Activated CD8-positive, alpha-beta memory T cell treated with anti-CD3 and anti-CD28 coated beads for 48 hours (primary cell): Measurements from ENCODE around the gene KIR2DL3.

Experiments
- DNase-seq, 3 experiments: peaks; one replicate each; pipeline ENCODE4 v3.0.0-alpha.2; 2020; ENCODE audit warnings: low read depth in 2 of 3, low spot score in 2 of 3

The KIR2DL3 gene

DNA sequence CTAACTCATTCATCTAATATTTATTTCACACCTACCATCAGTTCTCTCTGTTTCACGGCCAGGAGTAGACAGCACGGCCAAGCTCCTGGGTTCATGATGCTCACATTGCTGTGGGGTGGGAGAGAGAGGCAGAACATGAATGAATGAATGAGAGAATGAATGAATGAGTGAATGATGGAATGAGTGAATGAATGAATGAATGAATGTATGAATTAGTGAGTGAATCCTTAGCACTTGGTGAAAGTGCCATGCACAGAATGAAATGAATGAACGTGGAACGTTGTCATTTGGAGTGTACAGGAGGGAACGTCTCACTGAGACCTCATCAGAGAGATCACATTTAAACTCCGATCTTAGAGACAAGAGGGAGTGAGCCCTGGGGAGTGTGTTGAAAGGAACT, 53.2 kb downstream of the KIR2DL3 start:
- DNase-seq, result no peak

DNA sequence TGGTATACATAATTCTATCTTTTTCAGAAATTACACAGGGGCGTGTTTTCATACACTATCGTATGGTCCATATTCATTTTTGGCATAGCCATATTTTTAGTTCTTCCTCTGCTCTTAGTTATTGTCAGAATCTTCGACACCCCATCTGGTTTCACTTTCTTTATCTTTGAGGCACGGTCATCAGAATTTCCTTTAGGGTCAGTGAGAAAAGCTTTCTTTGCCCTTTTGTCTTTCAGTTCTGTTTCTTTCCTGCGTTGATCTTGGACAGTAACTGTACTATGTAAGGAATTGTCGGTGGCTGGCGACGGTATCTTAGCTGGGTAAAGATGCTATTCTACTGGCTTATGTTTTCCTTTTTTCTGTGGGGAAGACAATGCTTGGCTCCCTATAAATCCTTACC, 54.5 kb downstream of the KIR2DL3 start:
- no peak for DNase-seq

DNA sequence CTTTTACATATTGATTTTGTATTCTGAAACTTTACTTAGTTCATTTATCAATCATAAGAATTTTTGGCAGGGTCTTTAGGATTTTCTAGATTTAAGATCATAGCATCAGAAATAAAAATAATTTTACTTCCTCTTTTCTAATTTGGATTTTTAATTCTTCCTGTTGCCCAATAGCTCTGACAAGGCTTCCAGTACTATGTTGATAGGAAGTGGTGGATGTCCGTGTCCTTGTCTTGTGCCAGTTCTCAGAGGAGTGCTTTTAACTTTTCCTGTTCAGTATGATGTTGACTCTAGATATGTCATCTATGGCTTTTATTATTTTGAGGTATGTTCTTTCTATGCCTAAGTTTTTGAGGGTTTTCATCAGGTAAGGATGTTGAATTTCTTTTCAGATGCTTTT, 57.4 kb downstream of the KIR2DL3 start:
- no peak for DNase-seq
